T-helper 22 cell (primary cell): ENCODE data around the gene SAP30L.

ENCODE experiments used
- DNase-seq: peaks from one replicate; pipeline ENCODE4 v3.0.0-alpha.2; 2020; ENCODE audit warnings: low read depth

The SAP30L gene

DNA sequence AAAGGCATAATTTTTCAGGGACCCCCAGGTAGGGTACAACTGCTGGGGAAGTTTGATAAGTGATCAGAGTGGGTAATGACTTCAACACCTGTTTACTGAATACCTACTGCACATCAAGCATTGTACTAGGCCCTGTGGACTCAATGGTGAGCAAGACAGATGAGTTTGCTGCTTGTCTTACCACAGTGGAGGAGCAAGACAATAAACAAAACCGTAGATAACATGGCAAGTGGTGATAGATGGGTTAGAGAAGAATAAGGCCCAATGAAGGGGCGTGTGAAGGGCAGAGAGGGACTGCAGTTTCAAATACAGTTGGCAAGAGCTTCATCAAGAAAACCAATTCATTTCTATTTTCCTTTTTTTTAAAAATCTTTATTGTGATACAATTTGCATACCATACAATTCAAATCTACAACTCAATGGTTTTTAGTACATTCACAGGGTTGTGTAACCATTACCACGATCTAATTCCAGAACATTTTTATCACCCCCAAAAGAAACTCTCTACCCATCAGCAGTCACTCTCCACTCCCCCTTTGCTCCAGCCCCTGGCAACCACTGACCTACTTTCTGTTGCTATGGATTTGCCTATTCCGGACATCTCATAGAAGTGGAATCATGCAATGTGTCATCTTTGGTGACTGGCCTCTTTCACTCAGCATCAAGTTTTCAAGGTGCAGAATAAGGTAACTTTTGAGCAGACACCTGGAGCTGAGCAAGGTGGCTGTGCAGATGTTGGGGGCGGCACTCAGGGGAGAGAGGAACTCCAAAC lies 64.2 kb downstream of the SAP30L start:
- no peak for DNase-seq
